ENCODE measurements around the gene PHC1.
A peak's percentile ranks its signal among the peaks of the same experiment; 100 is the strongest.
"Not testable (repeated sequence)": the region's sequence is repeated elsewhere in the genome, so short reads cannot be mapped to it uniquely, and the experiment has no call there.

The PHC1 gene

DNA sequence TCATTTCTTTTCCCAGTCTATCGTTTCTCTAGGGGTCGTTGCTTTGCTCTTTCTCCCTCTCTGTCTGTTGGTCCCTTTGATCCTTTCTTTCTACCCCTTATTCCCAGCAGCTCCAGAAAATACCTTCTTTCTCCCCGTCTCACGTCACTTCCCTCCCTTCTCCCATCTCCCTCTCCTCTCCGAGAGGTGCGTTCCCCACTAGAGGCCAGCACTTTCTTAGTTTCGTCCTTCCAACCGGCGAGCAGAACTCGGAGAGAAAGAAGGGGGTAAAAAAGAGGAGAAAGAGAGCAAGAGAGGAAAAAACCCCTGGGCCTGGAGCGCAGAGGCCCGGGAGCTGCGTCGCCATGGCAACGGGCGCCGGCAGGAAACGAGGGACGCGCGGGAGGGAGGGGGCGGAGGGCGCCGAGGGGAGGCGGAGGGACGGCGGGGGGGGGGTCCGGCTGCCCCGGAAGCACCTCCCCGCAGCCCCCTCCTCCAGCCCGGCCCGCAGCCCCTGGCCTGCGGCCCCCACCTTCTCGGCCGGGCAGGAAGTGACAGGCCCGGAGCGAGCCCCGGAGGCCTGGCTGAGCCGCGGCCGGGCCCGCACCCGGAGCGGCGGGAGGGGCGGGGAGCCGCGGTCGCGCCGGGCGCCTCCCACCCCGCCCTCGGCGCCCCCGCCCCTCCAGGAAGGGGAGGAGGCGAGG lies at the start of gene PHC1:
TSS of gene PHC1 (plus strand) at position 477 of the 683 bp plus-strand sequence. CDS start 3,169 bp downstream, outside the sequence.
- not testable (repeated sequence) for H3K36me3 Mint-ChIP-seq (ENCODE audit: low read depth); H3K9me3 Mint-ChIP-seq; H3K27me3 Mint-ChIP-seq
- Mint-ChIP-seq H3K4me1 (peaks cover 11% of the 10 kb centered on the region), H3K4me3 (peak within 1 kb of the TSS; percentile 82), H3K27ac (peak within 1 kb of the TSS; percentile 86)
- DNase-seq, result peak; percentile 75
- peak; percentile 67 for ATAC-seq

- no peak for DNase-seq
- Mint-ChIP-seq H3K27me3 (peaks cover 2% of the 10 kb centered on the region), H3K4me1 (no peaks in the 10 kb centered on the region), H3K9me3 (no peaks in the 10 kb centered on the region), H3K27ac (no peak overlapping the region), H3K36me3 (ENCODE audit: low read depth) (no peaks in the 10 kb centered on the region), H3K4me3 (no peak overlapping the region)
- no peak for ATAC-seq
Observed at GRCh38 chr12:8866429-8866828, 47.9 kb upstream of the PHC1 start.

GRCh38 chr12:8867009-8867408 lies 47.3 kb upstream of the PHC1 start:
- Mint-ChIP-seq H3K4me1 (no peaks in the 10 kb centered on the region), H3K27me3 (peaks cover 2% of the 10 kb centered on the region), H3K4me3 (no peak overlapping the region), H3K36me3 (ENCODE audit: low read depth) (no peaks in the 10 kb centered on the region), H3K9me3 (no peaks in the 10 kb centered on the region), H3K27ac (no peak overlapping the region)
- ATAC-seq (no peak), DNase-seq (no peak)

DNA sequence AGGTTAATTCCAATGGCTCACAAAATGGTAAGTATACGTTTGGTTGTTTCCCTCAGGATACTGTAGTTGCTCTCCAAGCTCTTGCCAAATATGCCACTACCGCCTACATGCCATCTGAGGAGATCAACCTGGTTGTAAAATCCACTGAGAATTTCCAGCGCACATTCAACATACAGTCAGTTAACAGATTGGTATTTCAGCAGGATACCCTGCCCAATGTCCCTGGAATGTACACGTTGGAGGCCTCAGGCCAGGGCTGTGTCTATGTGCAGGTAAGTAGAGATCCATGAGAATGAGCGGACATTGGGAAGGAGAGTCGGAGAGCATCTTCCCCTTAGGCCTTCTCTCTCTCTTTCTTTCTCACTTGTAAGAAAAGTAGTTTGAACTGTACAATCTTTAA lies 46.5 kb upstream of the PHC1 start:
- ATAC-seq, result no peak
- DNase-seq, result no peak

DNA sequence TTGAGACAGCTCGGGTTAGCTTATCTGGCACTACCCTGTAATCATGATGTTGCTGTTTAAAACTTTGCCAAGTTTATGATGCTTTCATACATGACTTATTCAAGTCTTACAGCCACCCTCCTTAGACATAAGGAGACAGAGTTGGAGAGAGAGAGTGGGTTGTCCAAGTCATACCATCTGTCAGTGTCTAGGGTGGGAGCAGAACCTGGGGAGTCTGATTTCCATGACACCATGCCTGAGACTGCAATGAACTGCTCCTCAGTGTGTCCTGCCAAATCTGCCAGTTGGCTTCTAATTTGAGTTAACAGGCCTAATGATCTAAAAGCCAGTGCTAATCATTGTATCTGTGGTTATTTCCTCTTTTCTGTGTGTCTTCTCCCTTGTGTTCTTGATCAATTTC lies 43.7 kb upstream of the PHC1 start:
- no peaks in the 10 kb centered on the region for H3K27me3 Mint-ChIP-seq
- no peak for ATAC-seq
- no peaks in the 10 kb centered on the region for H3K36me3 Mint-ChIP-seq (ENCODE audit: low read depth)
- H3K4me3 Mint-ChIP-seq, result no peak overlapping the region
- H3K9me3 Mint-ChIP-seq, result no peaks in the 10 kb centered on the region
- no peak for DNase-seq
- H3K4me1 Mint-ChIP-seq, result no peaks in the 10 kb centered on the region
- H3K27ac Mint-ChIP-seq, result no peak overlapping the region

More for the DNA sequence above, 46.5 kb upstream of the PHC1 start:
- H3K27ac Mint-ChIP-seq, result no peak overlapping the region
- peaks cover under 1% of the 10 kb centered on the region for H3K27me3 Mint-ChIP-seq
- no peaks in the 10 kb centered on the region for H3K36me3 Mint-ChIP-seq (ENCODE audit: low read depth)
- no peaks in the 10 kb centered on the region for H3K9me3 Mint-ChIP-seq
- no peaks in the 10 kb centered on the region for H3K4me1 Mint-ChIP-seq
- no peak overlapping the region for H3K4me3 Mint-ChIP-seq

- Mint-ChIP-seq H3K27me3 (peaks cover 2% of the 10 kb centered on the region), H3K4me3 (no peak overlapping the region), H3K27ac (no peak overlapping the region), H3K9me3 (no peaks in the 10 kb centered on the region), H3K36me3 (ENCODE audit: low read depth) (no peaks in the 10 kb centered on the region), H3K4me1 (no peaks in the 10 kb centered on the region)
- ATAC-seq (no peak), DNase-seq (no peak)
Observed at GRCh38 chr12:8871068-8871467, 43.2 kb upstream of the PHC1 start.

DNA sequence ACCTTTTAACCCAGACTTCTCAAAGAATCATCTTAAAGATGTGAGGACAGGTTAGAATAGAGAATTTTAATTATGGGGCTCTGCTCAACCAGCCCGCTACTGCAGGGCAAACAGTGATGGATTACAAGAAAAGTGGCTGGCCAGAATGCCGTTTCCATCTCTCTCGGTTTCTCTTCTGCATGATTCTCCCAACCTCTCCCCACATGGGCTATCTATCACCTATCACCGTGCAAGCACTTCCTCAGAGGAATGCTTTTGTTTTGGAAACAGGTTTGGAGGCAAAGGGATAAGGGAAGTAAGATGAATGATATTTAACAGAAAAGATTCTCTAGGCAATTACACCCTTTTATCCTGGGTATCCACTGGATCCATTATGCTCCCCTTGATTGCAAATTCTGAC lies 37.4 kb upstream of the PHC1 start:
- Mint-ChIP-seq H3K4me1 (no peaks in the 10 kb centered on the region), H3K27me3 (peaks cover 2% of the 10 kb centered on the region), H3K9me3 (no peaks in the 10 kb centered on the region), H3K4me3 (no peak overlapping the region), H3K36me3 (ENCODE audit: low read depth) (no peaks in the 10 kb centered on the region), H3K27ac (no peak overlapping the region)
- DNase-seq (no peak), ATAC-seq (no peak)

- ATAC-seq, result no peak
- H3K4me3 Mint-ChIP-seq, result no peak overlapping the region
- no peaks in the 10 kb centered on the region for H3K9me3 Mint-ChIP-seq
- no peaks in the 10 kb centered on the region for H3K27me3 Mint-ChIP-seq
- DNase-seq, result no peak
- H3K4me1 Mint-ChIP-seq, result peaks cover 5% of the 10 kb centered on the region
- no peak overlapping the region for H3K27ac Mint-ChIP-seq
- no peaks in the 10 kb centered on the region for H3K36me3 Mint-ChIP-seq (ENCODE audit: low read depth)
Observed at GRCh38 chr12:8886502-8887284, 27.6 kb upstream of the PHC1 start.

DNA sequence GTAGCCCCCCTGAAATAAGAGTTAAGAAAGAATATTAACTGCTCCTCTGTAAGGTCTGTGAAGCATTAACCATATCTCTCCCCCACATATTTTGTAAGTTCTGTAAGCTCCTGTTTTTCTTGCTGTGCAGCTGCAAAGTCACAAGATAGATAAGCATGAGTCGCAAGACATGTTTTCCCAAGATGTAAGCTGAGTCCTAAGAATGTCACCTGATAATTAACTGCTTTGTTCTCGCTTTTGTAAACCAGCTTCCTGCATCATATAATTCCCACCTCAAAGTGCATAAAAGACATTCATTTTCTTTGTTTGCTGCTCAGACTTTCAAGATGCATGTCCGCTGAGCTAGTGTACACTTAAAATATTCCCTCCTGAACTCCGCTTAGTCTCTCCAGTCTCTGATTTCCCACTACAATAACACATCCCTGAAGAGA lies 27.0 kb upstream of the PHC1 start:
- no peak for DNase-seq

GRCh38 chr12:8890313-8891085 lies 23.8 kb upstream of the PHC1 start:
- peaks cover 12% of the 10 kb centered on the region for H3K4me1 Mint-ChIP-seq
- DNase-seq, result peak; percentile 75
- H3K4me3 Mint-ChIP-seq, result peak overlapping the region; percentile 82
- H3K27ac Mint-ChIP-seq, result peak overlapping the region; percentile 52
- H3K9me3 Mint-ChIP-seq, result no peaks in the 10 kb centered on the region
- peak; percentile 69 for ATAC-seq
- no peaks in the 10 kb centered on the region for H3K27me3 Mint-ChIP-seq
- no peaks in the 10 kb centered on the region for H3K36me3 Mint-ChIP-seq (ENCODE audit: low read depth)

More for the DNA sequence above, 27.0 kb upstream of the PHC1 start:
- Mint-ChIP-seq H3K4me1 (peaks cover 5% of the 10 kb centered on the region), H3K4me3 (no peak overlapping the region), H3K9me3 (no peaks in the 10 kb centered on the region), H3K27ac (no peak overlapping the region), H3K36me3 (ENCODE audit: low read depth) (no peaks in the 10 kb centered on the region), H3K27me3 (no peaks in the 10 kb centered on the region)
- ATAC-seq, result no peak

GRCh38 chr12:8891976-8892375 lies 22.3 kb upstream of the PHC1 start:
- Mint-ChIP-seq H3K27ac (no peak overlapping the region), H3K4me1 (peaks cover 14% of the 10 kb centered on the region), H3K36me3 (ENCODE audit: low read depth) (no peaks in the 10 kb centered on the region), H3K9me3 (no peaks in the 10 kb centered on the region), H3K27me3 (no peaks in the 10 kb centered on the region), H3K4me3 (no peak overlapping the region)
- ATAC-seq (no peak), DNase-seq (no peak)

DNA sequence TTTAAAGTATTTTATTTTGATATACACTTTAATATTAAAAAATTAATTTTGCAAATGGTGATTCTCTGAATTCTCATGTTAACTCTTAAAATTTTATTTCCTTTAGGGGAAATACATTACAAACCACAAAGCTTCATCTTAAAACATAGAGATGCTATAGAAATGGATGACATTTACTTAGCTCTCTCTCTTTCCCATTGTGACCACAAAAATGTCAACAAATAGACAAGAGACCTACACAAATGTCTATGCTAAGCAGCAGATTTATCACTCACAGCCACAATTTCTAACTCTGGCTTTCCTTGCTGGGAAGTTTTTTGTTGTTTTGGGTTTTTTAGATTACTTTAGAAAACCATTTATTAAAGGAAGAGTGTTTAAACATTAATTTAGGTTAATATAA lies 19.9 kb upstream of the PHC1 start:
- ATAC-seq (peak; percentile 66), DNase-seq (no peak)
- Mint-ChIP-seq H3K4me3 (no peak overlapping the region), H3K36me3 (ENCODE audit: low read depth) (no peaks in the 10 kb centered on the region), H3K4me1 (peaks cover 14% of the 10 kb centered on the region), H3K9me3 (no peaks in the 10 kb centered on the region), H3K27ac (no peak overlapping the region), H3K27me3 (no peaks in the 10 kb centered on the region)

DNA sequence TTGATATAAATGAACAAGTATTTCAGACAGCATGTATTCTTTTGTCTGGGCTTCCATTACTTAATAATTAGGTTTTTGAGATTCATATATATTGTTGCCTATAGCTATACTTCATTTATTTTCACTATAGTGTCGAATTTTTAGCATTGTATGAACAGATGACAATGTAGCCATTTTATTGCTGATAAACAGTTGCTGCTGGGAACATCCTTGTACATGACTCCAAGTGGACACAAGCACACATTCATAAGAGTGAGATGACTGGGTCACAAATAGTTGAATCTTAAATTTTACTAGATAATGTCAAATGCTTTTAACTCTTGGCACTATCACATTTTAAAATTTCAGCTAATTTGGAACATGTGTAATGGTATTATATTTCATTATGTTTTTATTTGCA lies 19.3 kb upstream of the PHC1 start:
- Mint-ChIP-seq H3K27me3 (no peaks in the 10 kb centered on the region), H3K4me3 (no peak overlapping the region), H3K4me1 (peaks cover 14% of the 10 kb centered on the region), H3K36me3 (ENCODE audit: low read depth) (no peaks in the 10 kb centered on the region), H3K27ac (no peak overlapping the region), H3K9me3 (no peaks in the 10 kb centered on the region)
- DNase-seq, result no peak
- no peak for ATAC-seq

DNA sequence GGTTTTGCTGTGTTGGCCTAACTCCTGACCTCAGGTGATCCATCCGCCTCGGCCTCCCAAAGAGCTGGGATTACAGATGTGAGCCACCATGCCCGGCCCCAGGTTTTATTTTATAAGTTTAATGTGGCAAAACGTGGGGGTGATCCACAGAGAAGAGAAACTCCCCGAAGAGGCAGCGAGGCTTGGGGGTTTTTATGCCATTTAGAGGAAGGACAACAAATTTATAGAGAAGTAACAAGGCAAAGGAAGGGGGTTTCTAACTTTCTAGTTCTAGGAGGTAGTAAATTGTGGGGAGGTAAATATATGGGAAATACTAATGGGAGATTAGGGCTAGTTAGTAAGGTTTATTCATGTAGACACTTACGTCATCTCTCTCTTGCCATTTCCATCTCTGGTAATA lies 17.2 kb upstream of the PHC1 start:
- no peaks in the 10 kb centered on the region for H3K9me3 Mint-ChIP-seq
- no peaks in the 10 kb centered on the region for H3K27me3 Mint-ChIP-seq
- H3K4me3 Mint-ChIP-seq, result no peak overlapping the region
- H3K27ac Mint-ChIP-seq, result no peak overlapping the region
- DNase-seq (no peak), ATAC-seq (no peak)
- peaks cover 10% of the 10 kb centered on the region for H3K4me1 Mint-ChIP-seq
- H3K36me3 Mint-ChIP-seq (ENCODE audit: low read depth), result no peaks in the 10 kb centered on the region

DNA sequence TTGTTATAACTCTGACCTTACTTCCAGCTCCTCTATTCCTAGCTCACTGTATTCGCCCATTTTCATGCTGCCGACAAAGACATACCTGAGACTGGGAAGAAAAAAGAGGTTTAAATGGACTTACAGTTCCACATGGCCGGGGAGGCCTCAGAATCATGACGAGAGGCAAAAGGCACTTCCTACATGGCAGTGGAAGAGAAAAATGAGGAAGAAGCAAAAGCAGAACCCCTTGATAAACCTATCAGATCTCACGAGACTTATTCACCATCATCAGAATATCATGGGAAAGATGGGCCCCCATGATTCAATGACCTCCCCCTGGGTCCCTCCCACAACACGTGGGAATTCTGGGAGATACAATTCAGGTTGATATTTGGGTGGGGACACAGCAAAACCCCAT lies 14.5 kb upstream of the PHC1 start:
- Mint-ChIP-seq H3K4me1 (peaks cover 14% of the 10 kb centered on the region), H3K4me3 (no peak overlapping the region), H3K27ac (no peak overlapping the region), H3K9me3 (no peaks in the 10 kb centered on the region), H3K27me3 (peaks cover 3% of the 10 kb centered on the region), H3K36me3 (ENCODE audit: low read depth) (no peaks in the 10 kb centered on the region)
- no peak for DNase-seq
- ATAC-seq, result no peak
